Spleen (tissue), 7 donors: ENCODE data around the gene CNDP2.

ENCODE experiments used
- CTCF ChIP-seq, 11 experiments: fragments of 200-600 bp in 7 of 11; fragments of 450-650 bp in 4 of 11; sonication (generic) in 4 of 11; IDR thresholded peaks in 8 of 11; conservative IDR thresholded peaks in 3 of 11; 1 replicate in 7 of 11; 2 replicates in 4 of 11; pipeline versions ENCODE4 v1.4.0 to v1.8.0; 2016 to 2021; ENCODE audit warnings: antibody characterized with exemption in 11 of 11, inconsistent platforms in 4 of 11, mild to moderate bottlenecking in 1 of 11
- POLR2A ChIP-seq, 3 donors: fragments of 450-650 bp; IDR thresholded peaks; one replicate each; pipeline ENCODE4 v1.5.1; 2017; ENCODE audit warnings: antibody characterized with exemption in 3 of 3, mild to moderate bottlenecking in 1 of 3
- POLR2AphosphoS5 ChIP-seq, 3 donors: sonication (generic); formaldehyde crosslinking; IDR thresholded peaks; one replicate each; pipeline ENCODE4 v1.5.1; 2017; ENCODE audit warnings: antibody characterized with exemption in 3 of 3
- donor health status: DM: no; HTN: no; CAD: no; lungs with moderate emphysema.
- donor health status: DM: no; HTN: no; CAD: no.
- donor health status: DM: no; HTN: no; CAD: no.

GRCh38 chr18:74507927-74508326 is 11.8 kb downstream of the CNDP2 start:
- no peak for TF ChIP-seq POLR2AphosphoS5 (IDR thresholded peaks at IDR 0.05)
- TF ChIP-seq CTCF (IDR thresholded peaks at IDR 0.05 in 8 of 11, conservative IDR thresholded peaks at IDR 0.05 in 3 of 11), result no peak
- no peak for TF ChIP-seq POLR2A (IDR thresholded peaks at IDR 0.05)
